ENCODE results near the gene PKN3. TPM values are rescaled to one million over a fixed set of nuclear protein-coding genes. Genes with fewer than 3 reads are reported as not detected.

PKN3 gene
- total RNA-seq, 2 donors from 2014 or later, result 26.0 to 27.2 TPM

- Histone ChIP-seq H3K36me3 (ENCODE audit: control insufficient read depth, insufficient read depth, low read length) (no peaks in the 10 kb centered on the region), H3K9me3 (ENCODE audit: control insufficient read depth, low read length) (no peaks in the 10 kb centered on the region), H3K27me3 (ENCODE audit: control insufficient read depth, insufficient read depth, low read length, poor library complexity, severe bottlenecking) (no peaks in the 10 kb centered on the region), H3K27ac (ENCODE audit: low read depth, low read length) (no peak within 1 kb of the TSS), H3K4me1 (ENCODE audit: control insufficient read depth, insufficient read depth, low read length) (no peaks in the 10 kb centered on the region), H3K4me3 (ENCODE audit: low read length) (peak within 1 kb of the TSS; percentile 89), H3K9ac (ENCODE audit: extremely low read depth, low read length, poor library complexity, severe bottlenecking) (peak within 1 kb of the TSS; percentile 34)
- Mint-ChIP-seq H3K4me1 (peaks cover 10% of the 10 kb centered on the region), H3K27ac (peak within 1 kb of the TSS; percentile 92), H3K9me3 (no peaks in the 10 kb centered on the region), H3K27me3 (ENCODE audit: insufficient read depth) (no peaks in the 10 kb centered on the region), H3K36me3 (ENCODE audit: low read depth) (peaks cover 12% of the 10 kb centered on the region), H3K4me3 (peak within 1 kb of the TSS; percentile 87)
- 2 to 4% methylated on average over 30 to 68 of the region's 68 CpGs for WGBS, 2 experiments (ENCODE audit: insufficient coverage in 1 of 2, insufficient read length in 1 of 2)
- DNase-seq, result peak; percentile 99
- TF ChIP-seq CTCF (conservative IDR thresholded peaks at IDR 0.05), result no peak
Observed at GRCh38 chr9:128723866-128724743, 21.8 kb downstream of the PKN3 start, which contains the start of gene ZDHHC12. Gene ZDHHC12 (minus strand): TSS chr9:128724127. CDS start chr9:128724093, 34 bp downstream.

GRCh38 chr9:128724744-128725211, 22.5 kb downstream of the PKN3 start:
- Histone ChIP-seq H3K36me3 (ENCODE audit: control insufficient read depth, insufficient read depth, low read length) (no peaks in the 10 kb centered on the region), H3K9ac (ENCODE audit: extremely low read depth, low read length, poor library complexity, severe bottlenecking) (no peak overlapping the region), H3K27me3 (ENCODE audit: control insufficient read depth, insufficient read depth, low read length, poor library complexity, severe bottlenecking) (no peaks in the 10 kb centered on the region), H3K4me1 (ENCODE audit: control insufficient read depth, insufficient read depth, low read length) (no peaks in the 10 kb centered on the region), H3K27ac (ENCODE audit: low read depth, low read length) (no peak overlapping the region), H3K4me3 (ENCODE audit: low read length) (peak overlapping the region; percentile 83), H3K9me3 (ENCODE audit: control insufficient read depth, low read length) (no peaks in the 10 kb centered on the region)
- Mint-ChIP-seq H3K27me3 (ENCODE audit: insufficient read depth) (no peaks in the 10 kb centered on the region), H3K4me1 (peaks cover 16% of the 10 kb centered on the region), H3K27ac (peak overlapping the region; percentile 92), H3K4me3 (peak overlapping the region; percentile 87), H3K9me3 (no peaks in the 10 kb centered on the region), H3K36me3 (ENCODE audit: low read depth) (peaks cover 7% of the 10 kb centered on the region)
- DNase-seq, result peak; percentile 94
- 40 to 45% methylated on average over 7 to 10 of the region's 10 CpGs for WGBS, 2 experiments (ENCODE audit: insufficient coverage in 1 of 2, insufficient read length in 1 of 2)
- no peak for TF ChIP-seq CTCF (conservative IDR thresholded peaks at IDR 0.05)

GRCh38 chr9:128727640-128728248, 25.4 kb downstream of the PKN3 start:
- no peak for DNase-seq
- Histone ChIP-seq H3K9ac (ENCODE audit: extremely low read depth, low read length, poor library complexity, severe bottlenecking) (no peak overlapping the region), H3K36me3 (ENCODE audit: control insufficient read depth, insufficient read depth, low read length) (peaks cover 7% of the 10 kb centered on the region), H3K27me3 (ENCODE audit: control insufficient read depth, insufficient read depth, low read length, poor library complexity, severe bottlenecking) (no peaks in the 10 kb centered on the region), H3K27ac (ENCODE audit: low read depth, low read length) (no peak overlapping the region), H3K4me3 (ENCODE audit: low read length) (no peak overlapping the region), H3K9me3 (ENCODE audit: control insufficient read depth, low read length) (no peaks in the 10 kb centered on the region), H3K4me1 (ENCODE audit: control insufficient read depth, insufficient read depth, low read length) (no peaks in the 10 kb centered on the region)
- Mint-ChIP-seq H3K4me3 (no peak overlapping the region), H3K27ac (no peak overlapping the region), H3K9me3 (no peaks in the 10 kb centered on the region), H3K4me1 (peaks cover 11% of the 10 kb centered on the region), H3K36me3 (ENCODE audit: low read depth) (peaks cover 2% of the 10 kb centered on the region), H3K27me3 (ENCODE audit: insufficient read depth) (no peaks in the 10 kb centered on the region)
- no peak for TF ChIP-seq CTCF (conservative IDR thresholded peaks at IDR 0.05)
- WGBS, 2 experiments (ENCODE audit: insufficient coverage in 1 of 2, insufficient read length in 1 of 2), result 92 to 95% methylated on average over 5 of the region's 5 CpGs
